NCI-H748 treated with DMSO at 0.1 percent for 48 hours (cell line): ENCODE data around the gene SUN2.

Experiments used
- DNase-seq: peaks from one replicate; lab custom pipeline; 2025; lab: John Stamatoyannopoulos, UW

Gene SUN2

GRCh38 chr22:38777087-38777671, 21.4 kb upstream of the SUN2 start:
- no peak for DNase-seq

DNA sequence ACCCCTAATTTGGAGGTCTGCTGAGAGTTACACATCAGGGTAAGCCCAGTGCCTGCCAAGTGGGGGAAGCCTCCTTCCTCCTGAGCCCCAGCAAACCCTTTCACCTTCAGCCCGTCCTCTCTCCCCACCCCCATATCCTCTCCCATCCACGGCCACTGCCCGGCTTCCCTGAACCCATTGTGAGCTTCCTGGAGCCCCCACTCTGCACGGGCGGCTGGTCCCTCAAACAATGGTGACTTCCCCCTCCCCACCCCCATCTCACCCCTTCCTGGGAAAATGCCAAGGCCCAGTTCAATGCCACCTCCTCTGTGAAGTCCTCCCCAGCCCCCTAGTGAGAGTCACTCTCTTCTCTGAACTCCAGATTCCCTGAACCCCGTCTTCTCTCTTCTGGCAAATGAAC, 20.3 kb upstream of the SUN2 start:
- DNase-seq, result no peak

GRCh38 chr22:38775656-38776055, 19.9 kb upstream of the SUN2 start:
- DNase-seq, result no peak

DNA sequence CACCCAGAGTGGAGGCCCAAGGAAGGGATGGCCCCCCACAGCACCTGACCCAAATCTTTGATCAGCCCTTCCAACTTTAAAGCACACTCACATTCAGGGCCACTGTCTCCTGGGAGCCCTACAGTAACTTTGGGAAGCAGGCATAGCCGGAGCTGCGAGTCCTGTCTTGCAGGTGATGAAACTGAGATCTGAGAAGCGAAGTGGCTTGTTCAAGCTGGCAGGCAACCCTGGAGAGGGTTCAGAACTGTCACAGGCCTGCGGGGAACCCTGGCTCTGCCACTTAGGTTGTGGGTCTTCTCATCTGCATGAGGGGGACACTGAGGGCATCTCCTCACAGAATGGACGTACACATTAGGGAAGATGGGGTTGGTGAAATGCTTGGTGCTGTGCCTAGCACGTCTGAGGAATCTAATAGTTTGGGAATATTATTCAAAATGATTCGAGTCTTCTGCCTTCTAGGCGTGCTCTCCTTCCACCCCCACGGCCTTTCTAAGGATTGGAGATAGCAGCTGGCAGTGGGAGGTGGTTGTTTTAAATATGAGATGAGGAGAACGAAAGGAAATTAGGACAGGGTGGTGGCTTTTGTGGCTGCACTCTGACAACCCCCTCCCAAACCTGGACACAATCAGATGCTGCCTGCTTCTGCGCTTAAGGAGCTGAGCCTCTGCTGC, 18.8 kb upstream of the SUN2 start:
- DNase-seq, result no peak

DNA sequence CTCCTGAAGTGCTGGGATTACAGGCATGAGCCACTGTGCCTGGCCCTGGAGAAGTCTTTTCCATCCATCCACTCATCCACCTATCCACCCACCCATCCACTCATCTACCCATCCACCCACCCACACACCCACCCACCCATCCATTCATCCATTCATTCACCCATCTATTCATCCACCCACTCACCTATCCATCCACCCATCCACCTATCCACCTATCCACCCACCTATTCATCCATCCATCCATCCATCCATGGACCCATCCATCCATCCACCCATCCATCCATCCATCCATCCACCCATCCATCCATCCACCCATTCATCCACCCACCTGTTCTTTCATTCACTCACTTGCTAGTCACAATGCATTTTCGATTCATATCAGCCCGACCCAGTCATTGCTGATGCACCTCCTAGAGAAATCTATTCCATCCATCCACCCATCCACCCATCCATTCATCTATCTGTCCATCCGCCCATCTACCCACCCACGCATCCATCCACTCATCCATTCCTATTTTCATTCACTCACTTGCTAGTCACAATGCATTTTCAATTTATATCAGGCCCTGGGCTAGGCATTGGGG, 17.7 kb upstream of the SUN2 start:
- DNase-seq, result no peak

- no peak for DNase-seq
Observed at GRCh38 chr22:38772623-38772873, 16.8 kb upstream of the SUN2 start.

DNA sequence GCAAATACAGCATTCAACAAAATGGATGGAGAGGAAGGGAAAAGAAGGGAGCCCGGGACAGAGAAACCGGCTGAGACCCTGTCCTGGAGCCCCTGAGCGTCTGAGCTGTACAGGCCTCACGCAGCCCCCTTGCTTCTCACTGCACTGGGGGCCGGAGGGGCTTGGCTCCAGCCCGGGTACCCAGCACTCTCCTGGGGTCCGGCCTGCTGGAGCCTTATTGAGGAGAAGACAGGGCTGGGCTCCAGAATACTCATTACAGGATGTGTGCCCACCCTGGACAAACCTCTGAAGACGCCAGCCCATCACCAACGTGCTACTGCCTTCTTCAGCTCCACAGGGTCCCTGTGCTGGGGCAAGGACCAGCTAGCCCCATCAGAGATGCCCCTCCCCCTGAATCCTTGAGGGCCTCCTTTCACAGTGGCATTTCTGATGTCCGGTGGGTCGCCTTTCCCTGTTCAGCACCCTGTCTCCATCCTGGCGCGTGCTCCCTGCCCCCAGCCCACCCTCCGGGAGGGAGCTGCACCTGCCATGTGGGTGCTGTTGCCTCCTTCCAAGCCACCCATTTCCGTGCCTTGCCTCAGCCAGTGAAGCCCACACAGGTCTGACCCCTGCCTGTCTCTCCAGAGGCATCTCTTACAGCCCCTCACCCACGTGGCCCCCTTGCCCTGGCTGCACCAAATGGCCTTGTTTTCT, 14.6 kb upstream of the SUN2 start:
- no peak for DNase-seq

DNA sequence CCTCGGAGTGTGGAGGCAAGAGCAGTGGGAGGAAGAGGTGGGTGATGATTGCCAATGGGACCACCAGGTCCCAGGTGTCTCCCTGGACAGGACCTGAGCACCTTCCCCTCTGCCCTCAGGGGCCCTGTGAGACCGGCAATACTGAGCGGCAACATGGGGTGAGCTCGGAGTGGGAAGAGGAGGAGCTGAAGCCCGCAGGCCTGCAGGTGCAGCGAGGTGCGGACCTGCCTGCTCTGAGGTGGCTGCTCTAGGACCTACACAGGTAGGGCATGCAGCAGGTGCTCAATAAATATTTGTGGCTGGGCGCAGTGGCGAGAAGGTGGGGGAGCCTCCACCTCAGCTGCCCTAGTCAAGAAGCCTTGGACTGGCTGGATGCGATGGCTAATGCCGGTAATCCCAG, 12.2 kb upstream of the SUN2 start:
- no peak for DNase-seq

DNA sequence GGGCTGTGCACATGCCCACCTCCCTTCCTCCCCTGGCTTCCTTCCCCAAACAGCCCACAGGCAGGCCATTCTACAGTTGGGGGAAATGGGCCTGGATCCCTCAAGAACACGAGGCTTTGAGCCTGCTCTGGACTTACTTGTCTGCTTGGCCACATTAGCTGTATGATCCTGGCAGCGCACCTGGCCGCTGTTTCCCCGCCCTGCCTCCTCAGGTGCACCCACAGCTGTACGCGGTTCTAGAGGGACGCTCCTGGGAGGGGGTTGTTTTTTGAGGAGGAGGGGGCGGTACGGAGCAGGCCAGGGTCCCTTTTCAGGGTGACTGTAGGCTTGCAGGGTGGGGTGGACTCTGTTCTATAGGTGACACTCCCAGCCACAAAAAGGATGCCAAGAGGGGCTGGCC, 11.5 kb upstream of the SUN2 start:
- DNase-seq, result no peak

DNA sequence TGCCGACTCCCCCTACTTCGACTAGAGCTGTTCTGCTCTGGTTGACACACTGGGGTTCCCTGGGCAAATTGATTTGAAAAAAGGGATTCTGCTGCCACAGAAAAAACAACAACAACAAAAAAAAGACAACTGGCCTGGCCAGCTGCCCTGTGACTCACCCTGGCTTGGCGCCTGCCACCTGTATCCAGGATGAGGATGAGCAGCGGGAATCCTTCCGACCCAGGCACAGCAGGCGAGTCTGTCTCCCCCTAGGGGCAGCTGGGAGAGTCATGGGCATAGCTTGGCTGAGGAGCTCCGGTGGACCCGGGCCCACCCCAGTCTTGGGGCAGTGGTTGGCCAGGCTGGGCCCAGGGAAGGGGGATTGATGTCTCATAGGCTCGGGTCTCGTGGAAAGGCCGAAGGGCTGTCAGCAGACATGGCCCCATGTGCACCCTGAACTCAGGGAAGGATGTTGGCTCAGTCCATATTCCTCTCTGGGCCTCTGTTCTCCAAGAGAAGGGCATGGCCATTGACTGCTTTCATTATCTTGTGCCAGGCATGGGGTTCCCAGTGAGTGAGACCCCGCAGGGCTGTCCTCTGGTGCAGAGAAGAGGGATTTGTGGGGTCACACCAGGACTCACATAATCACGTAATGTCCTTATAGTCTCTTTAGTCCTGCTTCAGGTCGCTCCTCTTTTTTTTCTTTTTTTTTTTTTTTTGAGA, 10.4 kb upstream of the SUN2 start:
- peak; percentile 16 for DNase-seq

DNA sequence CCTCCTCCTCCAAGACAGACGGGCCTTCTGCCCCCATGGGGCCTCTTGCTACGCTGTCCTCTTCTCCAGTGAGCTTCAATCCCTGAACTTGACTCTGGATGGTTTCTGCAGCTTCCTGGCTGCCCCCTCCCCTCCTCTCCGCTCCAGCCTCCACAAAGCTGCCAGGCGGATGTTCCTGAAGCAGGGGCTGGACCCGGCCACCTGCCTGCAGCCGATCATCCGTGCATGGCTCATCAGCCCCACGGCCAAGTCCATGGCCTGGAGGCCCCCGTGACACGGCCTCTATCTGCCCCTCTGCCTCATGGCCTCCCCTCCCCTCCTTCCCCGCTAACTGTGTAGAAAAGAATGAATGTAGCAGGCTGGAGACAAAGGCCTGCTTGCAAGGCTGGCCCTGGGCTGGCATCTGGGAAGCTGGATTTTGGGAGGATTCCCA, 6.8 kb upstream of the SUN2 start:
- no peak for DNase-seq

DNA sequence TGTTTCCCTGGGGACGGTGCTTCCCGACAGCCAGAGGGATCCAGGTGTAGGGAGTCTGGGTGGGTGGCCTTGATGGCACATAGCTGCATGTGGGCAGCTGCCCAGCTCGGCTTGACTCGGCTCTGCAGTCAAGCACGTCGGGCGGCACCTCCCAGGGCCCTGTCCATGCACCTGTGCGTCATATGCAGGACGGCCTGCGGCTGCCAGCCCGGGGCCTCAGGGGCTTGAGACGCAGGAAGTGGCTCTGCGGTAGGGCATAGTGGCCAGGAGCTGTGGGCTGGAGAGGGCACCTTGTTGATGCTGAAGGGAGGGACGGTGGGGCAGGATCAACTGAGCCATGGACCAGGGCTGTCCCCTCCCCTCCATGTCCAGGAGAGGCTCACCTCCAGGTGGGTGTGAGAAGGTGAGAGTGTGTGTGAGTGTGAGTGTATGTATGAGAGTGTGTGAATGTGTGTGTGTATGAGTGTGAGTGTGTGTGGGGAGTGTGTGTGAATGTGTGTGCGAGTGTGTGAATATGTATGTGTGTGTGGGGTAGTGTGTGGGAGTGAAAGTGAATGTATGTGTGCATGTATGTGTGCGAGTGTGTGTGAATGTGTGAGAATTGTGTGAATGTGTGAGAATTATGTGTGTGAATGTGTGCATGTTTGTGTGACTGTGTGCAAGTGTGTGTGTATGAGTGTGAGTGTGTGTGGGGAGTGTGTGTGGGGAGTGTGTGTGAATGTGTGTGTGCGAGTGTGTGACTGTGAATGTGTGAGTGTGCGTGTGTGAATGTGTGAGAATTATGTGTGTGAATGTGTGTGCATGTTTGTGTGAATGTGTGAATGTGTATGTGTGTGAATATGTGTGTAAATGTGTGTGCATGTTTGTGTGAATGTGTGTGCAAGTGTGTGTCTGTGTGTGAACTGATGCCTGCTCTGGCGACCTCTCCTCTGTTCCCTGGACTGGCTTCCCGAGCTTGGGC, 5.7 kb upstream of the SUN2 start:
- no peak for DNase-seq

GRCh38 chr22:38760477-38761201, 4.8 kb upstream of the SUN2 start:
- no peak for DNase-seq

DNA sequence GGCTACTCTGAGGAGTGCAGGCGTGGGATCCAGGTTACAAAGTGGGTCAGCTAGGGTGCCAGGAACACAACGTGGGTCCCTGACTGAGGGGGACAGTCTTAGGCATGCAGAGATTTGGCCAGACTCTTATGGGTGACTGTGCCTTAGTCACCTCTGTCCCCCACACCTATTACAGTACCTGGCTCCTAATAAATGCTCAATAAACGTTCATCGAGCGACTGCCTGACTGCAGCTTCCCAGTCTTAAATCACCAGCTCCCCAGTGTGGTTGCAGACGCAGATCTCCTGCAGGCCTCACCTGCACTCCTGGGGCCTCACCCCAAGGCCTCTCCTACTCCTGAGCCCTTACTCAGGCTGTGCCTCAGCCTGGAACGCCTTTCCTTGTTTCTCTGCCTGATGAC, 3.2 kb upstream of the SUN2 start:
- no peak for DNase-seq

- no peak for DNase-seq
Observed at GRCh38 chr22:38758276-38758945, 2.6 kb upstream of the SUN2 start.

DNA sequence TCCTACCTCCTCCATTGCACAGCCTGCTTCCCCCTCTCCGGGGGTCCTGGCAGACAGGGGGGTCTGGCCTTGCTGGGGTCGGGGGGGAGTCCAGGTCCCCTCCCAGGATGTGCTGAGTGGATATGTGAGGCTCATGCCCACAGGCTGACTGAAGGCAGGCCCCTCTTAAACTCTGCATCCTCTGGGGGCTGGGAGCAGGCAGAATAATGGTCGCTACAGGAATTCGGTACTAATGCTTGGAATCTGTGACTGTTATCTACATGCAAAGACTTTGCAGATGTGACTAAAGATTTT, 1.6 kb upstream of the SUN2 start:
- DNase-seq, result no peak

DNA sequence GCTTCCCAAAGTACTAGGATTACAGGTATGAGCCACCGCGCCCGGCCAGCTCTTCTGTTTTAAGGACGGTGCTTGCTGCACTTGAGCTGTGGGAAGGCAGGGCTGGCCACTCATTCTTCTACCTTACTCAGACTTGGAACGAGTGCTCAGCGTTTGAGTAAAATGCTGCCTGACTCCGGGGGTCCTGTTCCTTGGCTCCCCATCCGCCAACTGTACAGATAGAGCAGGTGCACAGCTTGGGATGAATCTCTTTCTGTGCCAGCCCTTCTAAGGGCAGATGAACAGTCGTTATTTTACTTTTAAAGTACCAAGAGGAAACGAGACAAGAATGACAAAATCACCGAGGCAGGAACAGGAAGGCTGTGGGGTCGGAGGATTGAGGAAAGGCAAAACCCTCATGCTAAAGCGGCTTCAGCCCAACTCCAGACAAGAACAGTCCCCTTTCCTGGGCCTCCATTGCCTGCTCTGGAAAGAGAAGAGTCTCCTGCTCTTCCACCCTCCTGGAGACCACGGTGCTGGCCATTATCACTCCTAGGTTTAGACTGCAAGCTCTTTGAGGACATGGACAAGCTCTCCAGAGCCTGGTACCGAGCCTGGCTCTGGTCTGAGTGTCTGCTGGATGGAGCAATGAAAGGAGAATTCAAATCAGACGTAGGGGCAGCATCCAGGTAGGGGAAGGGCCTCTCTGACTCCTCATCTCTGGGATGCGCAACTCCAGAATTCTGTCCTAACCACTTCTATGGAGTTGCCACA, 1.1 kb upstream of the SUN2 start:
- no peak for DNase-seq

- DNase-seq, result no peak
Observed at GRCh38 chr22:38755155-38755910, 465 bp downstream of the SUN2 start.

DNA sequence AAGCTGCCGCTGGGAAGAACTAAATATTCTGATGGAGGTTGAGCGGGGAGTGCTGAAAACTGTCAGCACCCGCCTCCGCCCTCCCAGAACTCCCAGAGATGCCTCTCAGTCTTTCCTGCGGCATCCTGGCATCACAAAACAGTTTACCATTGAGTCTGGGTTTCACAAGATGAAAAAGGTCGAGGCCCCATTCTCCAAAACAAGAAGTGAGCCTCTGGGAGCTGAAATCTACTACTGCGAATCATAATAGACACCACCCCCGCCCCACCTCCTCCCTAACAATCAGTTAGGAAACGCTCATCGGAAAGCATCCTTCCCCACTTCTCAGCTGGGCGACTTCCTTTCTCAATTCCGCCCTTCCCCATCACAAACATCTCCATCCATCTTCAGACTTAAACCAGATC, 1.0 kb downstream of the SUN2 start:
- peak; percentile 1 for DNase-seq
